Measurements from ENCODE around the gene SMNDC1. TPM values are rescaled to one million over a fixed set of nuclear protein-coding genes. Genes with fewer than 3 reads are reported as not detected.

Gene SMNDC1
- polyA plus RNA-seq, 1 experiment: 6.1 TPM

- ChIA-PET CTCF (interaction anchor here (0.5 to 1.8 kb wide), 4 partner anchors 10 to 1101 kb away, joined by 3 to 6 read pairs (median 4); no protein-coding TSS in a partner anchor), POLR2A (no interaction called here)
- TF ChIP-seq, protein P1, sequence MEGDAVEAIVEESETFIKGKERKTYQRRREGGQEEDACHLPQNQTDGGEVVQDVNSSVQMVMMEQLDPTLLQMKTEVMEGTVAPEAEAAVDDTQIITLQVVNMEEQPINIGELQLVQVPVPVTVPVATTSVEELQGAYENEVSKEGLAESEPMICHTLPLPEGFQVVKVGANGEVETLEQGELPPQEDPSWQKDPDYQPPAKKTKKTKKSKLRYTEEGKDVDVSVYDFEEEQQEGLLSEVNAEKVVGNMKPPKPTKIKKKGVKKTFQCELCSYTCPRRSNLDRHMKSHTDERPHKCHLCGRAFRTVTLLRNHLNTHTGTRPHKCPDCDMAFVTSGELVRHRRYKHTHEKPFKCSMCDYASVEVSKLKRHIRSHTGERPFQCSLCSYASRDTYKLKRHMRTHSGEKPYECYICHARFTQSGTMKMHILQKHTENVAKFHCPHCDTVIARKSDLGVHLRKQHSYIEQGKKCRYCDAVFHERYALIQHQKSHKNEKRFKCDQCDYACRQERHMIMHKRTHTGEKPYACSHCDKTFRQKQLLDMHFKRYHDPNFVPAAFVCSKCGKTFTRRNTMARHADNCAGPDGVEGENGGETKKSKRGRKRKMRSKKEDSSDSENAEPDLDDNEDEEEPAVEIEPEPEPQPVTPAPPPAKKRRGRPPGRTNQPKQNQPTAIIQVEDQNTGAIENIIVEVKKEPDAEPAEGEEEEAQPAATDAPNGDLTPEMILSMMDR (IDR thresholded peaks at IDR 0.05; ENCODE audit: insufficient read depth, low read depth, low read length): no peak
- H3K4me3 ChIP-seq (ENCODE audit: low read depth, low read length): no peak overlapping the region
- H3K27me3 ChIP-seq (ENCODE audit: control insufficient read depth, insufficient read depth, low read length): no peaks in the 10 kb centered on the region
- H3K36me3 ChIP-seq (ENCODE audit: control insufficient read depth, insufficient read depth, low read length): no peaks in the 10 kb centered on the region
- no peak for DNase-seq (ENCODE audit: low read depth)
Observed at GRCh38 chr10:110350812-110351211, 46.1 kb upstream of the SMNDC1 start.

DNA sequence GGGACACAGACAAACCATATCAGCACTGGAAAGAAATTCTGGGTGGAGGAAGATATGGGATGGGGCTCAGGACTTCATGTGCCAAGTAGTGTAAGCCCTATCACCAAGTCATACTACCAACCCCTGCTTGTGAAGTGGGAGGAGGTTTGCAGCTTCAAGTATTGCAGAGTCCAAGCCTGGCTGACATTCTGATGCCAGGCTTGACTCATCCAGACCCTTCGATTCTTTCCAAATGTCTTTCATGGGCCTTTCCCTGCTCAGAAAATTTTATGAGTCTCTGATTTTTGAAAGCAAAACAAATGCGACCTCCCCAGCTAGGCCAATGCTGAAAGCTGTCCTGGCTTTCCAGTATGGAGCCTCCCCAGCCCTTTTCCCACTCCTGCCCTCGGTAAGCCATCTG is 45.1 kb upstream of the SMNDC1 start:
- H3K36me3 ChIP-seq (ENCODE audit: control insufficient read depth, insufficient read depth, low read length): no peaks in the 10 kb centered on the region
- H3K4me3 ChIP-seq (ENCODE audit: low read depth, low read length): no peak overlapping the region
- POLR2A ChIA-PET: no interaction called here
- TF ChIP-seq, protein P1 (IDR thresholded peaks at IDR 0.05; ENCODE audit: insufficient read depth, low read depth, low read length): no peak
- no peaks in the 10 kb centered on the region for H3K27me3 ChIP-seq (ENCODE audit: control insufficient read depth, insufficient read depth, low read length)
- CTCF ChIA-PET: interaction anchor here (1.4 to 1.8 kb wide), 2 partner anchors 9 to 149 kb away, joined by 5 to 6 read pairs; no protein-coding TSS in a partner anchor
- DNase-seq (ENCODE audit: low read depth): no peak

- Histone ChIP-seq H3K27me3 (ENCODE audit: control insufficient read depth, insufficient read depth, low read length) (no peaks in the 10 kb centered on the region), H3K4me3 (ENCODE audit: low read depth, low read length) (no peak overlapping the region), H3K36me3 (ENCODE audit: control insufficient read depth, insufficient read depth, low read length) (no peaks in the 10 kb centered on the region)
- no peak for DNase-seq (ENCODE audit: low read depth)
- ChIA-PET POLR2A (no interaction called here), CTCF (interaction anchor here (1.8 kb wide), 1 partner anchor 9 kb away, joined by 6 read pairs; no protein-coding TSS in a partner anchor)
- TF ChIP-seq, protein P1 (IDR thresholded peaks at IDR 0.05; ENCODE audit: insufficient read depth, low read depth, low read length): no peak
Observed at GRCh38 chr10:110349386-110349785, 44.7 kb upstream of the SMNDC1 start.

- ChIA-PET POLR2A (no interaction called here), CTCF (no interaction called here)
- H3K27me3 ChIP-seq (ENCODE audit: control insufficient read depth, insufficient read depth, low read length): no peaks in the 10 kb centered on the region
- TF ChIP-seq, protein P1 (IDR thresholded peaks at IDR 0.05; ENCODE audit: insufficient read depth, low read depth, low read length): no peak
- DNase-seq (ENCODE audit: low read depth): no peak
- H3K36me3 ChIP-seq (ENCODE audit: control insufficient read depth, insufficient read depth, low read length): no peaks in the 10 kb centered on the region
- no peak overlapping the region for H3K4me3 ChIP-seq (ENCODE audit: low read depth, low read length)
Observed at GRCh38 chr10:110348336-110348735, 43.6 kb upstream of the SMNDC1 start.

- Histone ChIP-seq H3K27me3 (ENCODE audit: control insufficient read depth, insufficient read depth, low read length) (no peaks in the 10 kb centered on the region), H3K4me3 (ENCODE audit: low read depth, low read length) (no peak overlapping the region), H3K36me3 (ENCODE audit: control insufficient read depth, insufficient read depth, low read length) (no peaks in the 10 kb centered on the region)
- POLR2A ChIA-PET: no interaction called here
- CTCF ChIA-PET: interaction anchor here (3.2 kb wide), 1 partner anchor 7 kb away, joined by 20 read pairs; no protein-coding TSS in a partner anchor
- no peak for DNase-seq (ENCODE audit: low read depth)
- TF ChIP-seq, protein P1 (IDR thresholded peaks at IDR 0.05; ENCODE audit: insufficient read depth, low read depth, low read length): no peak
Observed at GRCh38 chr10:110346914-110347313, 42.2 kb upstream of the SMNDC1 start.
